Spleen (tissue), 11 donors: Measurements from ENCODE around the gene KRT77. TPM values are rescaled to one million over a fixed set of nuclear protein-coding genes. Genes with fewer than 3 reads are reported as not detected.

ENCODE experiments used
- DNase-seq: peaks from one replicate; pipeline ENCODE4 v3.0.0-alpha.2; 2020
- H3K27ac ChIP-seq, 8 donors: fragments of 200-600 bp; sonication (generic) in 7 of 8; 1 replicate in 4 of 8; 2 replicates in 4 of 8; pipeline versions ENCODE4 v1.5.0 to v1.8.0; 2016 to 2021; ENCODE audit warnings: inconsistent platforms in 4 of 8, mild to moderate bottlenecking in 4 of 8, moderate library complexity in 1 of 8
- H3K27me3 ChIP-seq, 7 donors: fragments of 200-600 bp; sonication (generic) in 6 of 7; replicated peaks in 1 of 7; 1 replicate in 4 of 7; 2 replicates in 3 of 7; pipeline versions ENCODE4 v1.5.0 to v1.8.0; 2016 to 2021; ENCODE audit warnings: inconsistent platforms in 3 of 7, mild to moderate bottlenecking in 1 of 7
- H3K36me3 ChIP-seq, 6 donors: fragments of 200-600 bp; sonication (generic) in 5 of 6; 1 replicate in 4 of 6; 2 replicates in 2 of 6; pipeline versions ENCODE4 v1.5.0 to v1.8.0; 2016 to 2021; ENCODE audit warnings: inconsistent platforms in 2 of 6
- H3K4me1 ChIP-seq, 6 donors: fragments of 200-600 bp; sonication (generic) in 5 of 6; 1 replicate in 3 of 6; 2 replicates in 3 of 6; pipeline versions ENCODE4 v1.5.0 to v1.8.0; 2016 to 2021; ENCODE audit warnings: inconsistent platforms in 3 of 6
- H3K4me3 ChIP-seq, 8 donors: fragments of 200-600 bp; sonication (generic) in 7 of 8; 1 replicate in 4 of 8; 2 replicates in 4 of 8; pipeline versions ENCODE4 v1.5.0 to v1.8.0; 2016 to 2021; ENCODE audit warnings: inconsistent platforms in 4 of 8, mild to moderate bottlenecking in 4 of 8, moderate library complexity in 2 of 8
- H3K9me3 ChIP-seq, 8 donors: fragments of 200-600 bp; sonication (generic) in 7 of 8; 1 replicate in 4 of 8; 2 replicates in 4 of 8; pipeline versions ENCODE4 v1.5.0 to v1.8.0; 2016 to 2021; ENCODE audit warnings: inconsistent platforms in 4 of 8
- POLR2A ChIP-seq, 3 donors: fragments of 450-650 bp; IDR thresholded peaks; one replicate each; pipeline ENCODE4 v1.5.1; 2017; ENCODE audit warnings: antibody characterized with exemption in 3 of 3, mild to moderate bottlenecking in 1 of 3
- POLR2AphosphoS5 ChIP-seq, 3 donors: sonication (generic); formaldehyde crosslinking; IDR thresholded peaks; one replicate each; pipeline ENCODE4 v1.5.1; 2017; ENCODE audit warnings: antibody characterized with exemption in 3 of 3
- WGBS, 5 donors: extraction: QIAGEN DNeasy Blood & Tissue Kit in 3 of 5; methylation state at CpG; one replicate each; pipeline versions ENCODE4 v1.1.5 to v1.1.7; 2013 to 2018; 5-methylcytosine and 5-hydroxymethylcytosine counted together
- intact Hi-C: fragments of 100-400 bp; cut with DNase I; formaldehyde crosslinking; loops from one replicate; pipeline ENCODE4 v1.15.0; 2023; ENCODE audit warnings: low total_unique reads
- polyA plus RNA-seq, 3 donors: library from polyadenylated mRNA; stranded (reverse); fragments of 200-250 nt; gene quantifications; one replicate each; pipeline ENCODE4 v1.2.1, GENCODE V29; 2013
- total RNA-seq, 7 donors: library from RNA; depleted of rRNA in 3 of 7; stranded (reverse); fragments of >200 nt in 3 of 7; fragmentation: NEBNext Ultra II Directional in 4 of 7; extraction: Animal tissue kit (Norgen Biotek cat#: 25700) in 4 of 7; gene quantifications; one replicate each; pipeline versions ENCODE4 v1.1.0 to v1.2.1, GENCODE V29; 2016 to 2021
- TF ChIP-seq, protein P1 (sequence below), 11 experiments: fragments of 200-600 bp in 7 of 11; fragments of 450-650 bp in 4 of 11; sonication (generic) in 4 of 11; IDR thresholded peaks in 8 of 11; conservative IDR thresholded peaks in 3 of 11; 1 replicate in 7 of 11; 2 replicates in 4 of 11; pipeline versions ENCODE4 v1.4.0 to v1.8.0; 2016 to 2021; ENCODE audit warnings: antibody characterized with exemption in 11 of 11, inconsistent platforms in 4 of 11, mild to moderate bottlenecking in 1 of 11
- donor health status: healthy with polysubstance abuse.
- donor health status: DM: no; HTN: no; CAD: no; lungs with moderate emphysema.
- donor health status: DM: no; HTN: no; CAD: no.
- donor health status: Bipolar disorder and iron deficiency.
- donor health status: healthy.
- donor health status: DM: no; HTN: no; CAD: no.
- donor health status: DM: yes; HTN: yes; CAD: no.

The KRT77 gene
- total and polyA plus RNA-seq, 10 donors, result 0.03 TPM; not detected in 9

DNA sequence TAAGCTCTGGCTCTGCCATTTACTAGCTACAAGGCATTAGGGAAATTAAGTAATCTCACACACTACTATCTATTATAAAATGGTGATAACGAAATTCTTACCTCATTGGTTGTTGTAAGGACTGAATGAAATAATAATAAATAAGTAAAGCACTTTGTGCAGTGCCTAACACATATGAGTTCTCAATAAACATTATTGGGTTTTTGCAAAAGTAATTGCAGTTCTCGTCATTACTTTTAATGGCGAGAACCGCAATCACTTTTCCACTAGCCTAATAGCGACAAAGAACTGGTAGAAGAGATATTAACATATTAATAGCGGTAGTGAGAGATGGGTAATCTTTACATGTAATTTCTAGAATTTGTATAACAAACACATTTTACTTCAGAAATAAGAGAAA, 9.2 kb downstream of the KRT77 start:
- WGBS, 5 donors, result 83 to 92% (median 89%) methylated on average over 6 of the region's 6 CpGs
- TF ChIP-seq POLR2AphosphoS5 (IDR thresholded peaks at IDR 0.05) (no peak), POLR2A (IDR thresholded peaks at IDR 0.05) (no peak)
- TF ChIP-seq, protein P1, sequence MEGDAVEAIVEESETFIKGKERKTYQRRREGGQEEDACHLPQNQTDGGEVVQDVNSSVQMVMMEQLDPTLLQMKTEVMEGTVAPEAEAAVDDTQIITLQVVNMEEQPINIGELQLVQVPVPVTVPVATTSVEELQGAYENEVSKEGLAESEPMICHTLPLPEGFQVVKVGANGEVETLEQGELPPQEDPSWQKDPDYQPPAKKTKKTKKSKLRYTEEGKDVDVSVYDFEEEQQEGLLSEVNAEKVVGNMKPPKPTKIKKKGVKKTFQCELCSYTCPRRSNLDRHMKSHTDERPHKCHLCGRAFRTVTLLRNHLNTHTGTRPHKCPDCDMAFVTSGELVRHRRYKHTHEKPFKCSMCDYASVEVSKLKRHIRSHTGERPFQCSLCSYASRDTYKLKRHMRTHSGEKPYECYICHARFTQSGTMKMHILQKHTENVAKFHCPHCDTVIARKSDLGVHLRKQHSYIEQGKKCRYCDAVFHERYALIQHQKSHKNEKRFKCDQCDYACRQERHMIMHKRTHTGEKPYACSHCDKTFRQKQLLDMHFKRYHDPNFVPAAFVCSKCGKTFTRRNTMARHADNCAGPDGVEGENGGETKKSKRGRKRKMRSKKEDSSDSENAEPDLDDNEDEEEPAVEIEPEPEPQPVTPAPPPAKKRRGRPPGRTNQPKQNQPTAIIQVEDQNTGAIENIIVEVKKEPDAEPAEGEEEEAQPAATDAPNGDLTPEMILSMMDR (IDR thresholded peaks at IDR 0.05 in 8 of 11, conservative IDR thresholded peaks at IDR 0.05 in 3 of 11), result no peak
- peaks cover 0 to 21% (median 11%) of the 10 kb centered on the region in 6 donors for H3K4me1 ChIP-seq
- H3K27me3 ChIP-seq, result peaks cover 0 to 59% (median 8%) of the 10 kb centered on the region in 7 donors
- DNase-seq, result no peak
- no peaks in the 10 kb centered on the region for H3K9me3 ChIP-seq
- no peak overlapping the region for H3K27ac ChIP-seq
- no peak overlapping the region for H3K4me3 ChIP-seq
- H3K36me3 ChIP-seq, result no peaks in the 10 kb centered on the region
- intact Hi-C loops, result no loop called here

DNA sequence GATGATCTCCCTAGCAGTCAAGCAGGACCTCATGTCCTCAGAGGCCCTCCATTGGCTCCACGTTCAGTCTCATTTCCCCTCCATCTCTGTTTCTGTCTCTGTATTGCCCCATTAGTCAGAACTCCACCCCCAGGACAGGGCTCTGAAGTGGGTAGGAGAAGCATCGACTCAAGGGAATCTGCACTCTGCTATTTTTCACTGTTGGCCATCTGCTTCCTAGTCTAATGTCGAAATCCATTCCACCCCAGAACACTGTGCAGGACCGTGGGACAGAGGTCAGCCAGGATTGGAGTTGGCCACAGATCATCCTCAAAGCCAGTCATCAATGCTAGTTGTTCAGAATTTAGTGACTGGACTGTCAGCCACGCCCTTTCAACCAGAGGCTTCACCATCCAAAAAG, 10.1 kb downstream of the KRT77 start:
- Histone ChIP-seq H3K4me1 (peaks cover 0 to 21% (median 11%) of the 10 kb centered on the region in 6 donors), H3K4me3 (no peak overlapping the region), H3K27me3 (peaks cover 0 to 62% (median 8%) of the 10 kb centered on the region in 7 donors), H3K36me3 (no peaks in the 10 kb centered on the region), H3K9me3 (no peaks in the 10 kb centered on the region), H3K27ac (no peak overlapping the region)
- no peak for DNase-seq
- TF ChIP-seq POLR2AphosphoS5 (IDR thresholded peaks at IDR 0.05) (no peak), POLR2A (IDR thresholded peaks at IDR 0.05) (no peak)
- TF ChIP-seq, protein P1 (IDR thresholded peaks at IDR 0.05 in 8 of 11, conservative IDR thresholded peaks at IDR 0.05 in 3 of 11), result no peak
- WGBS, 5 donors, result 62 to 80% (median 64%) methylated on average over 5 of the region's 5 CpGs
- intact Hi-C loops, result no loop called here

DNA sequence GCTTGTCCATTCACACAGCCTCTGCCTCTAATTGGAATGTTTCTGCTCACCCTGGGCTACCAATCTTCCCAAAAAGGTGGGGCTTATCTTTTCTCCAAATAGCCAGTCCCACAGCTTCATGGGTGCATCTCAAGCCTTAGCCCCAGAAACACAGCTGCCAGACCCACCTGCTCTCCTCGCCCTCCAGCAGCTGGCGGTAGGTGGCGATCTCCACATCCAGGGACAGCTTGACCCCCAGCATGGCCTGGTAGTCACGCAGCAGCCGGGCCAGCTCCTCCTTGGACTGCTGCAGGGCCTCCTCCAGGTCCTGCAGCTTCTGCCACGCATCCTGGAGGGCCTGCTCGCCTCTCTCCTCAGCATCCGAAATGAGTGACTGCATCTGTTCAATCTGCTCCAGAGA, 11.1 kb downstream of the KRT77 start:
- no peak overlapping the region for H3K4me3 ChIP-seq
- intact Hi-C loops, result no loop called here
- H3K27ac ChIP-seq, result no peak overlapping the region
- TF ChIP-seq, protein P1 (IDR thresholded peaks at IDR 0.05 in 8 of 11, conservative IDR thresholded peaks at IDR 0.05 in 3 of 11), result no peak
- TF ChIP-seq POLR2A (IDR thresholded peaks at IDR 0.05), result no peak
- H3K4me1 ChIP-seq, result peaks cover 0 to 21% (median 11%) of the 10 kb centered on the region in 6 donors
- H3K9me3 ChIP-seq, result no peaks in the 10 kb centered on the region
- H3K27me3 ChIP-seq, result peaks cover 0 to 67% (median 8%) of the 10 kb centered on the region in 7 donors
- 77 to 91% (median 84%) methylated on average over 7 to 8 of the region's 8 CpGs for WGBS, 5 donors
- H3K36me3 ChIP-seq, result no peaks in the 10 kb centered on the region
- no peak for DNase-seq

DNA sequence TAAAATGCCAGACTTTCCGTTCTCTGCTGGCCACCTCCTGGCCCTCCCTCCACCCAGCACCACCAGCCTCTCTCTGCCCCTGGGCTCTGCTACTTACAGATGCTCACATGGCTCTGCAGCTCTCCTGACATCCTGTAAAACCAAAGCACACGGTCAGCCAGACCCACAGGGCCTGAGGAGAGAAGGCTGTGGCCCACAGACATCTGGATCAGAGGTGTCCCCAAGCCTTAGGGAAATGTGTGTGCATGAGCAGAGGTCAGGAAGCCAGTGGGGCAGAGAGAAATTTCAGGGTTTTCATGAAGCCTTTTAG, 11.5 kb downstream of the KRT77 start:
- Histone ChIP-seq H3K4me3 (peak overlapping the region in 1 of 8 donors; percentile 68), H3K4me1 (peaks cover 0 to 21% (median 11%) of the 10 kb centered on the region in 6 donors), H3K27me3 (peaks cover 0 to 70% (median 8%) of the 10 kb centered on the region in 7 donors), H3K27ac (no peak overlapping the region), H3K36me3 (no peaks in the 10 kb centered on the region), H3K9me3 (no peaks in the 10 kb centered on the region)
- 65 to 75% (median 74%) methylated on average over 2 of the region's 2 CpGs for WGBS, 5 donors
- no peak for DNase-seq
- TF ChIP-seq, protein P1 (IDR thresholded peaks at IDR 0.05 in 8 of 11, conservative IDR thresholded peaks at IDR 0.05 in 3 of 11), result no peak
- TF ChIP-seq POLR2AphosphoS5 (IDR thresholded peaks at IDR 0.05) (no peak), POLR2A (IDR thresholded peaks at IDR 0.05) (no peak)
- intact Hi-C loops, result no loop called here
